Spleen (tissue), 7 donors: Measurements from ENCODE around the gene ADAM33.

Source experiments
- POLR2A ChIP-seq, 3 donors: fragments of 450-650 bp; IDR thresholded peaks; one replicate each; pipeline ENCODE4 v1.5.1; 2017; ENCODE audit warnings: antibody characterized with exemption in 3 of 3, mild to moderate bottlenecking in 1 of 3
- POLR2AphosphoS5 ChIP-seq, 3 donors: sonication (generic); formaldehyde crosslinking; IDR thresholded peaks; one replicate each; pipeline ENCODE4 v1.5.1; 2017; ENCODE audit warnings: antibody characterized with exemption in 3 of 3
- TF ChIP-seq, protein P1 (sequence below), 11 experiments: fragments of 200-600 bp in 7 of 11; fragments of 450-650 bp in 4 of 11; sonication (generic) in 4 of 11; IDR thresholded peaks in 8 of 11; conservative IDR thresholded peaks in 3 of 11; 1 replicate in 7 of 11; 2 replicates in 4 of 11; pipeline versions ENCODE4 v1.4.0 to v1.8.0; 2016 to 2021; ENCODE audit warnings: antibody characterized with exemption in 11 of 11, inconsistent platforms in 4 of 11, mild to moderate bottlenecking in 1 of 11
- donor health status: DM: no; HTN: no; CAD: no; lungs with moderate emphysema.
- donor health status: DM: no; HTN: no; CAD: no.
- donor health status: DM: no; HTN: no; CAD: no.

DNA sequence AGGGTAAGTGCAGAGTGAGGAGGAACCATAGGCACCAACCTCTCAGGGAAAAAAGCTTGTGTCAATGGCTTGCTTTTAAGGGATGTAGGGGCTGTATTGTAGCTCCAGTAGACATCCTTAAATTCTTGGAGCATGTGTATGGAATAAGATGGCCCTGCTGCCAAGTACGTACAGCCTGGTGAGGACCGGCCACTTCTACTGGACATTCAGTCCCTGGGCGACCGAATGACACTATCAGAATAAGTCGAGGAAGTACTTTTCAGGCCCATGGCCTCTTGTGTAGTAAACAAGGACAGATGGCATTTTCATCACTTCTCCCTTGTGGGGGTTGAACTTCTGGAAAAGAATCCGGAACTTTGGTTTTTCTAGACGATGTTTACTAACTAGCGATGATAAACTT lies 51.4 kb downstream of the ADAM33 start:
- TF ChIP-seq, protein P1, sequence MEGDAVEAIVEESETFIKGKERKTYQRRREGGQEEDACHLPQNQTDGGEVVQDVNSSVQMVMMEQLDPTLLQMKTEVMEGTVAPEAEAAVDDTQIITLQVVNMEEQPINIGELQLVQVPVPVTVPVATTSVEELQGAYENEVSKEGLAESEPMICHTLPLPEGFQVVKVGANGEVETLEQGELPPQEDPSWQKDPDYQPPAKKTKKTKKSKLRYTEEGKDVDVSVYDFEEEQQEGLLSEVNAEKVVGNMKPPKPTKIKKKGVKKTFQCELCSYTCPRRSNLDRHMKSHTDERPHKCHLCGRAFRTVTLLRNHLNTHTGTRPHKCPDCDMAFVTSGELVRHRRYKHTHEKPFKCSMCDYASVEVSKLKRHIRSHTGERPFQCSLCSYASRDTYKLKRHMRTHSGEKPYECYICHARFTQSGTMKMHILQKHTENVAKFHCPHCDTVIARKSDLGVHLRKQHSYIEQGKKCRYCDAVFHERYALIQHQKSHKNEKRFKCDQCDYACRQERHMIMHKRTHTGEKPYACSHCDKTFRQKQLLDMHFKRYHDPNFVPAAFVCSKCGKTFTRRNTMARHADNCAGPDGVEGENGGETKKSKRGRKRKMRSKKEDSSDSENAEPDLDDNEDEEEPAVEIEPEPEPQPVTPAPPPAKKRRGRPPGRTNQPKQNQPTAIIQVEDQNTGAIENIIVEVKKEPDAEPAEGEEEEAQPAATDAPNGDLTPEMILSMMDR (IDR thresholded peaks at IDR 0.05 in 8 of 11, conservative IDR thresholded peaks at IDR 0.05 in 3 of 11), result no peak
- TF ChIP-seq POLR2A (IDR thresholded peaks at IDR 0.05) (no peak), POLR2AphosphoS5 (IDR thresholded peaks at IDR 0.05) (no peak)
